Putamen (tissue), 1 donor: ENCODE results near the gene ABCG4.
A peak's percentile ranks its signal among the peaks of the same experiment; 100 is the strongest.

ENCODE experiments used
- DNase-seq: peaks from one replicate; pipeline ENCODE4 v3.0.0-alpha.2; 2016; ENCODE audit warnings: low spot score

Gene ABCG4

DNA sequence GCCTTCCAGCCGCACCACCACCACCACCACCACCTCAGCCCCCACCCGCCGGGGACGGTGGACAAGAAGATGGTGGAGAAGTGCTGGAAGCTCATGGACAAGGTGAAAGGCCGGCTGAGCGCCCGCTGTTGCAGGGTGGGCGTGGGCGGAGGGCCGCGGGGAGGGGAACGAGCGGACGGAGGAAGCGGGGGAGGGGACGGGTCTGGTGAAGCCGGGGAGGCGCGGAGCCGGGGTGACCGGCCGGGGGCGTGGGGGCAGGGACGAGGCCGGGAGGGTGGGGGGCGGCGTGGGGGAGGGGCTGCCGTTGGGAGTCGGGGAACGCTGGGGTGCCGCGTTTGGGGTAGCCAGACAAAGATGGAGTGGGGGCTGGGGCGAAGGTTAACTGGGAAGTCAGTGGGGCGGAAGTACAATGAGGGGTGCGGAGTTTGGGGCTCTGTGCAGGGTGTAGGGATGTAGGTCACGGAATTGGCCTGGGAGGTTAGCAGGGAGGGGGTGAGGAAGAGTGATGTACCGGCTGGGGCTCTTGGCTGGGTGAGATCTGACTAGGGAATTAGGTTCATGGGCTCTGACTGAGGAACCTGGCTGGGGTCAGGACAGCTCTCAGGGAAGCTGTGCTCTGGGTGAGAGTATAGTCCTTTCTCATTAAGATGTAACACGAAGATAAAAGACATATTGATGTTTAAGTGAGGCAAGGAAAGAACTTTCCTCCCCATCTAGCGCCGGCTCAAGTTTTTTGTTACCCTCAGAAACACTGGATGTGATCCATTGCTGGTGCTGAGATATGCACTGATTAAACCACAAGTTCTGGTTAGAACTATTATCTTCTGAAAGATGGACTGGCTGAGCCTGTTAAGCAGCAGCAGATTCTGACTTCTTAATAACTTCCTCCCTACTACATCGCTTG, 57.9 kb downstream of the ABCG4 start:
- peak; percentile 16 for DNase-seq

DNA sequence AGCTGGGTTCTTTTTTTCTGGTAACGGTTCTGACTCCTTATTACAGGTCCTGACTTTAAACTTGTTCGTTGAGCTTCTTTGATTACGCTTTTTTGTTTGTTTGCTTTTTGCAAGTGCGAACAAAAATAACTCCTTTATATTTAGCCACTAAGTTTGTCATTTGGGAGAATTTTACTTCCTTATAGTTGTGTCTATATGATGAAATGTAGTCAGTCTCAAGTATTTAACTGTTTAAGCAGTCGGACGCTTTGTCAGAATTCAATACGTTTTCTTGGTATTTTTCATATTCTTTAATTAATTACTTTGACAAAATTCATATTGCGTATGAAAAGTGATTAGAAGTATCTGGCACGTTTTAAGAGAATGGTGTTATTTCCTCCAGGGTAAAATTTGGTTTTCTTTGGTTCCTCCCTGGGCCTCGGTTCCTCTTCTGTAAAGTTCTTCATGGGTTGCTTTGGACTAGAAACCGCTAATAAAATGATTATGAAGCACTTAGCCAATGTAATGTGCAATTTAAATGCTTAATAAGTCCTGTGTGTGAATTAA, 58.6 kb downstream of the ABCG4 start:
- DNase-seq, result no peak

DNA sequence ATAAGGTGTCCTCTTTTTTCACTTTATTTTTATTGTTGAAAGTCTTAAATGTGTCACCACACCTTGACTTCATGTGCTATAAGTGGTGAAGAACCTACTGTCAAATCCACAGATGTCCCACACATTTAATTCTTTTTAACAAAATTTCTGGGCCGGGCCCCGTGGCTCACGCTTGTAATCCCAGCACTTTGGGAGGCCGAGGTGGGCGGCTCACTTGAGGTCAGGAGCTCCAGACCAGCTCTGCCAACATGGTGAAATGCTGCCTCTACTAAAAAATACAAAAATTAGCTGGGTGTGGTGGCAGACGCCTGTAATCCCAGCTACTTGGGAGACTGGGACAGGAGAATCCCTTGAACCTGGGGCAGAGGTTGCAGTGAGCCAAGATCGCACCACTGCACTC, 60.3 kb downstream of the ABCG4 start:
- DNase-seq, result no peak

DNA sequence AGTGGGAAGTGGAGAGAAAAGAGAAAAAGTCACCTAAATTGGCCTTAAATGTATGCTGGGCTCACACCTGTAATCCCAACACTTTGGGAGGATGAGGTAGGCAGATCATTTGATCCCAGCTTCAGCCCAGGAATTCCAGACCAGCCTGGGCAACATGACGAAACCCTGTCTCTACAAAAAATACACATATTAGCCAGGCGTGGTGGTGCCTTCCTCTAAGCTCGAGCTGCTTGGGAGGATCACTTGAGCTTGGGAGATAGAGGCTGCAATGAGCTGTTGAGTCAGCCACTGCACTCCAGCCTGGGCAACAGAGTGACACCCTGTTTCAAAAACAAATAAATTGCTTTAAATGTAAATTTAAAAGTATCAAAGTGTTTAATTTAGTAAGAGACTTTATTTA, 61.2 kb downstream of the ABCG4 start:
- DNase-seq, result no peak
